HepG2 (cell line): ENCODE data around the gene ZNF341. TPM values are rescaled to one million over a fixed set of nuclear protein-coding genes. Genes with fewer than 3 reads are reported as not detected.

Source experiments
- GTF2F1 ChIP-seq: fragments of 150-350 bp; IDR thresholded peaks from 2 replicates; pipeline ENCODE4 v1.6.1; 2014; ENCODE audit warnings: low read length
- HCFC1 ChIP-seq: fragments of 150-350 bp; IDR thresholded peaks from 2 replicates; pipeline ENCODE4 v1.6.1; 2014; ENCODE audit warnings: low read depth, low read length
- KLF15 ChIP-seq: sonication (generic); formaldehyde crosslinking; IDR thresholded peaks from 2 replicates; pipeline ENCODE4 v1.8.1; 2023; ENCODE audit warnings: borderline replicate concordance, mild to moderate bottlenecking, inconsistent platforms, missing genetic modification reagents, mixed read lengths
- MTF1 ChIP-seq: sonication (generic); formaldehyde crosslinking; IDR thresholded peaks from 2 replicates; pipeline ENCODE4 v1.5.0; 2020; ENCODE audit warnings: missing genetic modification reagents
- NFIB ChIP-seq: sonication (generic); formaldehyde crosslinking; IDR thresholded peaks from 2 replicates; pipeline ENCODE4 v1.9.0; 2021; ENCODE audit warnings: missing genetic modification reagents, mild to moderate bottlenecking, borderline replicate concordance
- NFKBIZ ChIP-seq: IDR thresholded peaks from 2 replicates; pipeline ENCODE4 v1.6.1; 2018; ENCODE audit warnings: missing genetic modification reagents, missing compliant biosample characterization
- NKX3-1 ChIP-seq: sonication (generic); formaldehyde crosslinking; IDR thresholded peaks from 2 replicates; pipeline ENCODE4 v1.5.0; 2020; ENCODE audit warnings: missing genetic modification reagents
- POGK ChIP-seq: sonication (generic); formaldehyde crosslinking; conservative IDR thresholded peaks from 2 replicates; pipeline ENCODE4 v1.8.0; 2022; ENCODE audit warnings: mild to moderate bottlenecking, moderate library complexity, missing genetic modification reagents
- PRPF4 ChIP-seq: fragments of 200-400 bp; formaldehyde crosslinking; IDR thresholded peaks from 2 replicates; pipeline ENCODE4 v1.6.1; 2016; ENCODE audit warnings: low read length, low read depth; ENCODE audit not compliant: poor library complexity, severe bottlenecking
- PTBP1 ChIP-seq: fragments of 200-400 bp; formaldehyde crosslinking; IDR thresholded peaks from 2 replicates; pipeline ENCODE4 v1.6.1; 2018; ENCODE audit warnings: low read length, low read depth; ENCODE audit not compliant: poor library complexity, severe bottlenecking
- RARG ChIP-seq: sonication (generic); formaldehyde crosslinking; IDR thresholded peaks from 2 replicates; pipeline ENCODE4 v1.4.0; 2020; ENCODE audit warnings: low read depth, mild to moderate bottlenecking, missing genetic modification reagents
- RFX1 ChIP-seq: fragments of 450-650 bp; IDR thresholded peaks from 2 replicates; pipeline ENCODE4 v1.6.1; 2017
- WIZ ChIP-seq: sonication (generic); formaldehyde crosslinking; IDR thresholded peaks from 2 replicates; pipeline ENCODE4 v1.5.1; 2020; ENCODE audit warnings: mild to moderate bottlenecking, missing genetic modification reagents
- ZBTB33 ChIP-seq: sonication (generic); formaldehyde crosslinking; IDR thresholded peaks from 2 replicates; pipeline ENCODE4 v1.4.0; 2020; ENCODE audit warnings: missing genetic modification reagents
- ZBTB42 ChIP-seq: sonication (generic); formaldehyde crosslinking; IDR thresholded peaks from 2 replicates; pipeline ENCODE4 v1.5.0; 2020; ENCODE audit warnings: mild to moderate bottlenecking, missing genetic modification reagents
- ZMAT3 ChIP-seq: sonication (generic); formaldehyde crosslinking; conservative IDR thresholded peaks from 2 replicates; pipeline ENCODE4 v1.7.0; 2021; ENCODE audit warnings: missing genetic modification reagents
- ZNF33B ChIP-seq: sonication (generic); formaldehyde crosslinking; IDR thresholded peaks from 2 replicates; pipeline ENCODE4 v1.5.1; 2020; ENCODE audit warnings: mild to moderate bottlenecking, missing genetic modification reagents
- ZNF598 ChIP-seq: sonication (generic); formaldehyde crosslinking; IDR thresholded peaks from 2 replicates; pipeline ENCODE4 v1.5.1; 2020; ENCODE audit warnings: mild to moderate bottlenecking, missing genetic modification reagents, borderline replicate concordance
- polyA plus RNA-seq, 8 experiments: library from polyadenylated mRNA; depleted of rRNA in 3 of 8; stranded (reverse) in 7 of 8; unstranded in 1 of 8; fragments of >200 nt; fragmentation: Illumina TruSeq in 4 of 8; extraction: Trizol in 4 of 8; gene quantifications; 2 replicates each; pipeline versions ENCODE4 v1.2.1 to v1.2.3, GENCODE V29; 2011 to 2016; ENCODE audit warnings: low read depth in 4 of 8, missing spikeins in 1 of 8, mixed read lengths in 1 of 8; ENCODE audit not compliant: insufficient read depth in 1 of 8
- total RNA-seq, 5 experiments: library from RNA; depleted of rRNA; stranded (reverse); fragments of >200 nt; fragmentation: Illumina TruSeq; extraction: Trizol; gene quantifications; 2 replicates each; pipeline ENCODE4 v1.2.3, GENCODE V29; 2016; ENCODE audit warnings: low read depth in 1 of 5
- TF ChIP-seq, protein P1 (sequence below): sonication (generic); formaldehyde crosslinking; IDR thresholded peaks from 2 replicates; pipeline ENCODE4 v1.4.0; 2020; ENCODE audit warnings: missing genetic modification reagents
- TF ChIP-seq, protein P2 (sequence below): sonication (generic); formaldehyde crosslinking; IDR thresholded peaks from 2 replicates; pipeline ENCODE4 v1.5.1; 2020; ENCODE audit warnings: missing genetic modification reagents, mild to moderate bottlenecking, borderline replicate concordance

ZNF341 gene
- total and polyA plus RNA-seq, 2 of the 13 experiments (the other 11 are each of a cell fraction or from before 2014, with no cell fraction given): 1.1 to 2.2 TPM

DNA sequence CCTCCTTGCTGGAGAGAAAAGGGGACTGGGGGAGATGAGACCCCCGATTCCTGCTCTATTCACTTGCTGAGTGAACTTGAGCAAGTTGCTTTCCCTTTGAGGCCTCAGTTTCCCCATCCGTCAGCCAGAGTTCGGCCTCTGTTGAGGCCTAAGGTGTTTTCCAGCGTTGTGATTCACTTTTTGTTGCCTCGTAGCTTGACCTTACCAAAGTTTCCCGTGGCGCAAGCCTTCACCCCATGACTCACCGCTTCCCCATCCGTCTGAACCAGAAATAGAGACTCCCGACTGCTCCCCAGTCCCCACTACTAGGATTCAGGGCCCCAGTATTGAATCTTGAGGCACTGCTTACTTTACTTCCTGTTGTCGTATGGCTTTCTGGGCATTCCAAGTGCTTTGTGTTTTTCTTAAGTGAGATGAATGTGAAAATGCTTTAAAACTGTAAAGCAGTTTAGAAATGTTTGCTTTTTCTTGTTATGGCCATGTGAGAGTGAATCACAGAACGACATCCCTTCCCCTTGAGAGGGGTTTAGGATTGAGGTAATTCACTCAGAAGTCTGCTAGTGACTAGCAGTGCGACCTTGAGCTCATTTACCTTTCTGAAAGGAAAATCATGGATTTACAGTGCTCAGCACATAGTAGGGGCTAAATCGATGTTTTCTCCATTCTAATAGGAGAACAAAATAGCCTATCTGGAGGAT, 80.5 kb downstream of the ZNF341 start (continued):
- TF ChIP-seq ZBTB42 (CRISPR knock-in tag) (no peak), ZMAT3 (no peak), POGK (CRISPR knock-in tag) (no peak), NKX3-1 (CRISPR knock-in tag) (no peak), PRPF4 (no peak), ZNF33B (no peak), WIZ (no peak), ZNF598 (CRISPR knock-in tag) (no peak), ZBTB33 (CRISPR knock-in tag) (no peak), GTF2F1 (no peak), PTBP1 (no peak), MTF1 (no peak), RARG (CRISPR knock-in tag) (no peak), RFX1 (no peak), KLF15 (no peak), HCFC1 (no peak), NFIB (no peak), NFKBIZ (CRISPR knock-in tag) (no peak)
- TF ChIP-seq, protein P1, sequence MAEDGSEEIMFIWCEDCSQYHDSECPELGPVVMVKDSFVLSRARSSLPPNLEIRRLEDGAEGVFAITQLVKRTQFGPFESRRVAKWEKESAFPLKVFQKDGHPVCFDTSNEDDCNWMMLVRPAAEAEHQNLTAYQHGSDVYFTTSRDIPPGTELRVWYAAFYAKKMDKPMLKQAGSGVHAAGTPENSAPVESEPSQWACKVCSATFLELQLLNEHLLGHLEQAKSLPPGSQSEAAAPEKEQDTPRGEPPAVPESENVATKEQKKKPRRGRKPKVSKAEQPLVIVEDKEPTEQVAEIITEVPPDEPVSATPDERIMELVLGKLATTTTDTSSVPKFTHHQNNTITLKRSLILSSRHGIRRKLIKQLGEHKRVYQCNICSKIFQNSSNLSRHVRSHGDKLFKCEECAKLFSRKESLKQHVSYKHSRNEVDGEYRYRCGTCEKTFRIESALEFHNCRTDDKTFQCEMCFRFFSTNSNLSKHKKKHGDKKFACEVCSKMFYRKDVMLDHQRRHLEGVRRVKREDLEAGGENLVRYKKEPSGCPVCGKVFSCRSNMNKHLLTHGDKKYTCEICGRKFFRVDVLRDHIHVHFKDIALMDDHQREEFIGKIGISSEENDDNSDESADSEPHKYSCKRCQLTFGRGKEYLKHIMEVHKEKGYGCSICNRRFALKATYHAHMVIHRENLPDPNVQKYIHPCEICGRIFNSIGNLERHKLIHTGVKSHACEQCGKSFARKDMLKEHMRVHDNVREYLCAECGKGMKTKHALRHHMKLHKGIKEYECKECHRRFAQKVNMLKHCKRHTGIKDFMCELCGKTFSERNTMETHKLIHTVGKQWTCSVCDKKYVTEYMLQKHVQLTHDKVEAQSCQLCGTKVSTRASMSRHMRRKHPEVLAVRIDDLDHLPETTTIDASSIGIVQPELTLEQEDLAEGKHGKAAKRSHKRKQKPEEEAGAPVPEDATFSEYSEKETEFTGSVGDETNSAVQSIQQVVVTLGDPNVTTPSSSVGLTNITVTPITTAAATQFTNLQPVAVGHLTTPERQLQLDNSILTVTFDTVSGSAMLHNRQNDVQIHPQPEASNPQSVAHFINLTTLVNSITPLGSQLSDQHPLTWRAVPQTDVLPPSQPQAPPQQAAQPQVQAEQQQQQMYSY: no peak
- TF ChIP-seq, protein P2, sequence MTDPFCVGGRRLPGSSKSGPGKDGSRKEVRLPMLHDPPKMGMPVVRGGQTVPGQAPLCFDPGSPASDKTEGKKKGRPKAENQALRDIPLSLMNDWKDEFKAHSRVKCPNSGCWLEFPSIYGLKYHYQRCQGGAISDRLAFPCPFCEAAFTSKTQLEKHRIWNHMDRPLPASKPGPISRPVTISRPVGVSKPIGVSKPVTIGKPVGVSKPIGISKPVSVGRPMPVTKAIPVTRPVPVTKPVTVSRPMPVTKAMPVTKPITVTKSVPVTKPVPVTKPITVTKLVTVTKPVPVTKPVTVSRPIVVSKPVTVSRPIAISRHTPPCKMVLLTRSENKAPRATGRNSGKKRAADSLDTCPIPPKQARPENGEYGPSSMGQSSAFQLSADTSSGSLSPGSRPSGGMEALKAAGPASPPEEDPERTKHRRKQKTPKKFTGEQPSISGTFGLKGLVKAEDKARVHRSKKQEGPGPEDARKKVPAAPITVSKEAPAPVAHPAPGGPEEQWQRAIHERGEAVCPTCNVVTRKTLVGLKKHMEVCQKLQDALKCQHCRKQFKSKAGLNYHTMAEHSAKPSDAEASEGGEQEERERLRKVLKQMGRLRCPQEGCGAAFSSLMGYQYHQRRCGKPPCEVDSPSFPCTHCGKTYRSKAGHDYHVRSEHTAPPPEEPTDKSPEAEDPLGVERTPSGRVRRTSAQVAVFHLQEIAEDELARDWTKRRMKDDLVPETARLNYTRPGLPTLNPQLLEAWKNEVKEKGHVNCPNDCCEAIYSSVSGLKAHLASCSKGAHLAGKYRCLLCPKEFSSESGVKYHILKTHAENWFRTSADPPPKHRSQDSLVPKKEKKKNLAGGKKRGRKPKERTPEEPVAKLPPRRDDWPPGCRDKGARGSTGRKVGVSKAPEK: no peak
